ENCODE results near the gene IGLL1. TPM values are rescaled to one million over a fixed set of nuclear protein-coding genes. Genes with fewer than 3 reads are reported as not detected.
A peak's percentile ranks its signal among the peaks of the same experiment; 100 is the strongest.
"Not testable (repeated sequence)": the region's sequence is repeated elsewhere in the genome, so short reads cannot be mapped to it uniquely, and the experiment has no call there.

The IGLL1 gene
- polyA plus RNA-seq (2013, experiment 1 of 2; ENCODE audit: insufficient read length): not detected
- polyA plus RNA-seq (2013, experiment 2 of 2; ENCODE audit: insufficient read length): not detected

DNA sequence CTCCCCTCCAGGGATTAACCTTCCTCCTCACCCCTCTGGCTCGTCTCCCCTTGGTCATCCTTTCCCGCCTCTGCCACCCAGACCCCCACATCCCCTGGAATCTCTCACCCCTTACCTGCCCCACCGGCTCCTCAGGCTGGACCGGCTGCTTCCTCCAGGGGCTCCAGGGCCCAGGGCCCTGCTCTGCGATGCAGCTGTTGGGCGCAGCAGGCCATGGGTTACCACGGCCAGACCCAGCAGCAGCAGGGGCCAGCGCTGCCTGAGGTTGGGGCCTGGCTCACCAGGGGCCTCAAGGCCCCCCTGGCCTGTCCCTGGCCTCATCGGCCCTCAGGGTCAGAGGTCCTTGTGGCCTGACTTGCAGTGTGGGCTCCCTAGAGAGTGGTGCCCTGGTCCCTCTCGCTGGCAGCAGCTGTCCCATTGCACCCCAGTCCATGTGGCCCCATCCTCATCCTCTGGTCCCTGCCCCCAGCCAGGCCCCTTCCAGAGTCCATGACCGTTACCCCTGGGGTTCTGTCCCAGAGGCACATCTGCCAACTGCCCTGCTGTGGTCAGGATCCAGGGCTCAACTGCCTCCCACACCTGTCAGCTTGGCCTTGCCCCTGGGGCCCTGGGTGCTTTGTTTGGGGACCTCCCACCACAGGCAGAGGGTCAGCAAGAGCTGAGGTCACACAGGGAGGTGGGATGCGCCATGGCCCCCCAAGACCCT is at the start of gene IGLL1:
TSS of gene IGLL1 (minus strand) at position 421 of the 706 bp plus-strand sequence. CDS start at position 321, 100 bp downstream.
- no peak for DNase-seq

DNA sequence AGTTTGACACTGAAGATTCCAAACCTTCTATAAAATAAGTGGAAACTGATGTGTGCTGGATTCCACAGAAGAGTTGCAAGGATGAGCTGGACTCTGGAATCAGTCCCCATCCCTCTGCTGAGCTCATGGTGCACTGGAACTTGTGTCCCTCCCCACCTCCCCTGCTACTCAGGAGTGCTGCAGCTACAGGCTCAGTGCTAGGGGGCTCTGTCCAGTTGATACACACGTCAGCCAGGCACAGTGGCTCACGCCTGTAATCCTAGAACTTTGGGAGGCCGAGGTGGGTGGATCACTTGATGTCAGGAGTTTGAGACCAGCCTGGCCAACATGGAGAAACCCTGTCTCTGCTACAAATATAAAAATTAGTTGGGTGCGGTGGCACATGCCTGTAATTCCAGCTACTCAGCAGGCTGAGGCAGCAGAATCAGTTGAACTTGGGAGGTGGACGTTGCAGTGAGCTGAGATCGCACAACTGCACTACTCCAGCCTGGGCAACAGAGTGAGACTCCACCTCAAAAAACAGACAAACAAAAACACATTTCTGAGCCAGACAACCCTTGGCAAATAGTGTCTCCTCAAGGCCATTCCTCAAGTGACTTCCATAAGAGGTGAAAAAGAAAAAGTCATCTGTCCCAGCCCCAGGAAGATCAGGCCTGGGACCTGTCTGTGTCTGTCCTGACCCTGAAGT is 48.1 kb upstream of the IGLL1 start:
- DNase-seq: not testable (repeated sequence)

DNA sequence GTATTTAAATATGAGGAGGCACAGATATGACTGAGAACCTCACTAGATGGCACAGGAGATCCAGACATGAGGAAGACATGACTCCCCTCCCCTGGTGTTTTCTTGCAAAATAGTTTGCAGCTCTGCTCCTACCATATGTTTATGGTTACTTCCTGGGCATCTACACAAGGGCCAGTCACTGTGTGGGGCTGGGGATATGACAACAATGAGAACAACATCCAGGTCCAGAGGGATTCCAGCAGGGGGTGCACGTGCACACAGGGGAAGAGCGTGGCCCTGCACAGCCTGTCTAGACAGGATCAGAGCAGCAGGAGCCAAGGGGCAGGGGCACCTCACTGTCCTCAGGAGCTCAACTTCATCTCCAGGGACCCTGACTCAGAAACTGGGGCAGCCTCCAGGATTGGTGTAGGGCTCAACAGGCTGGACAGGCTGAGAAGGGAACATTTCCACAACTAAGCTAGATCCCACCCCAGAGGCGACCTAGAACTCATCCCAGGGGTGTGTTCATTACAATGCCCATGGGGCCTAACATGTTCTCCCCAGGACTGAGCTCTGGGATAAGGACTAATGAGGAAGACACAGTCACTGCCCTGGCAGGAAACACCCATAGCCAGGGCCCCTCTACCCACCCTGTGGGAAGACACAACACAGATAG is 47.4 kb upstream of the IGLL1 start:
- DNase-seq: peak; percentile 43

DNA sequence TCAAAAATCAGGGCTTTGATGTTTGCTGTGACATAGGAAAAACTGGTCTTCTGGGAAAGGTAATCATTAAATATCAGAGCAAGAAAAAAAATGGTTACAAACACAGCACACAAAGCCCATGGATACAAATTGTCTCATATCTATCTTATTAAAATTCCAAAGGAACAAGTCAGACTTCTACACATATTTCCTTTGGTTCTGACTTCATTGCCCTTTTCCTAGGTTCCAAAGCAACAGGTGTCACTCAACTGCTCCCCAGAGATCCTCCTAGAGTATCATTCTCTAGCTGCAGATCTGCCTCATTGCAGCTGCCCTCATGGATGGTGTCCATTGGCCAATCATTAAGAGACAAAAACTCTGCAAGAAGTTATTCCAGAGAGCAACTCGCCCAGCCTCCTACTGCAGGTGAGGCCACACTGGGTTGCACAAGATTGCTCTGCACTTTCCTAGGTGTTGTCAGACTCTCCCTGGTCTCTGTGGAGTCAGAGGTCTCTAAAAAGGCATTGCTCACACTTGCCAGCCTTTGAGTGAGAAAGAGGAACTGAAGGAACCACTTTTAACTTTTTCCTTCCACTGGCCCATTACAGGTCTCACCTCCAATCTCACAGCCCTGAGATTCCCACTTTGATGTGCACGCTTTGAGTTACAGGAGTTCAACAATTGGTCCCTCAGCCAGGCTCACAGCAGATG is 46.3 kb upstream of the IGLL1 start:
- DNase-seq: no peak

DNA sequence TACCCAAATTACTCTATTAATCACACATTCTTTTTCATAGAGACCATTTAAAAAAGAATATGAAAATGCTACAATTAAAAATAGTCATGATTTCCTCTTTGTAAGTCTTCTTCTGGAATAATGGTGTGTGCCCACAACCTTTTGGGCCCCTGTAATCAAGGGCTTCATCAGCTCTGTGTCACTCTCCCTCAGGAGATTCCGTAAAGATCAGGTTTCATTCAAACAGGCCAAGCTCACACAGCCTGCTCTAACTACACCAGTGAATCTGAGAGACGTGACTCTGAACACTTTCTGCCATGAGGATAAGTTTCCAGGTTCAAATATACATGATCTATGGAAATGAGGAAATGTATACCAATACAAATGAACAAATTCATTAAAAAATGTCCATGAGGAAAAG is 42.5 kb upstream of the IGLL1 start:
- peak; percentile 2 for DNase-seq

DNA sequence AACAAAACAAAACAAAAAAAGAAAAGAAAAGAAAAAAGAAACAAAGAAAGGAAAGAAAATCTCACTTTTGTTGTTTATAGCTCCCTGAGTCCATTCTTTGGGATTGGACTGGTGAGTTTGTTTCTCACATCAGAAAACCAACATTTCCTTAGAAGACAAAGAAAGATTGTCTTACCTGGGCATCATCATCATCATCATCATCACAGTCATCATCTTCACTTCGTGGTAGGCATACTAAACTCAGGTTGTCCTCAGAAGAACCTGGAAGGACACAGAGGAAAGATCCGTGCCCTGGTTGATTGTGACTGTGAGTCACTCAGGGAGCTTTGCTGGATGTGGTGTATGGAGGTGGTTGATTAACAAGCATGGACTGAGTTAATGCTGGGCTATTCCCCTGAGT is 41.8 kb upstream of the IGLL1 start:
- DNase-seq: not testable (repeated sequence)

DNA sequence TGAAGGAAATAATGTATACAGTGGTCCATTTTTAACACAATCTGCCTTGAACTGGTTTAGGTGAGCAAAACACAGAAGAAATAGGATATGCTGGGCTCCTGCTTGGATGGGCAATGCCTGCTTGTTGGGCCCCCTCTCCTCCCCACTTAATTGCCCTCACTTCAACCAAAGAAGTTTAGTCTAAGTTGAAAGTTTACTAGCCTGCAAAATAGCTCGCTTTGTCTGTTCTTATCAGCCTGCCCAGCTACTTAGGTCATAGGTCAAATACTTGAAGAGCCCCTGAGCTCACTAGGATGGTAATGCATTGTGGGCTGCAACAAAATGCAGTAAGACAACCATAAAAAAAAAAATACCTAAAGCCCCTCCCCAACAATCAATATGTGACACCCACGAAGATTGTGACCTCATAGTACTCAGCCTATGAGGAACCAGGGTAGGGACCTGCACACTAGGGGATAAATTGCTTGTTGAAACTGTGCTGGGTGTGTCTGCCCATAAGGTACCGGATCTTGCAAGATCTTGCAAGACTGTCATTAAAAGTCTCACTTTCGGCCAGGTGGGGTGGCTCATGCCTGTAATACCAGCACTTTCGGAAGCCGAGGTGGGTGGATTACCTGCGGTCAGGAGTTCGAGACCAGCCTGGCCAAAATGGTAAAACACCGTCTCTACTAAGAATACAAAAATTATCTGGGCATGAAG is 41.1 kb upstream of the IGLL1 start:
- DNase-seq: no peak

DNA sequence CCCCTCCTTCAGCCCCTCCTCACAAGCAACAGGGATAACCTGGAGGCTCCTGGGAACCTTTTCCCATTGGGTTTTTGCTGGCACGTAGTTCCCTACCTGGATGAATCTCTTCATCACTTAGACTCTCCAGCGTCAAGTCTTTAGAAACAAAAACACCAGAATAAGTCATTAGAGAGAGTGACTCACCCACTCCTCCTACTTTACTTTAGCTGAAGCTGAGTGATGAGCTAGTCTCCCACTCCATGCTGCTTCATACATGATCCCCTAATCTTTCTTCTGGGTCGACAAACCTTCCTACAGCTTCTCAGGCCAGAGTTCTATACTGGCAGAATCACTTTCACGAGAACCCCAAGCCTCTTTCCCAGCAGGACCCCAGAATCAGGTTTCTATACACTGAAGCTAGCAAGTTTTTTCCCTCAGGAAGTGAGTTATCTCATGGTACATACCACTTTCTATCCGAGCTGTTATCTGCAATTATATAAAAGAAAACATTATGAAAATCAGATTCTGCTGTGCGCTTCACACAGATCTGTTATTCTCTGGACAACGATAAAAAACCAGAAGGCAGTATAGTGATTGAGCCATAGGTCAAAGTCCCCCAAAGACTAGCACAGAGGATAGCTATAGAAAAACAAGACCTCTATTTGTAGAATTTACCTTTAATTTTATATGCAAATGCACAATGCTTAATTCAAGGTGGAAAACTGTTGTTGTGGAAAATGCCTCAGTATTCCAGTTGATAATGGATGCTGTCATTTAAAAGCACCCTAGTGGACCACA is 33.3 kb upstream of the IGLL1 start:
- no peak for DNase-seq

DNA sequence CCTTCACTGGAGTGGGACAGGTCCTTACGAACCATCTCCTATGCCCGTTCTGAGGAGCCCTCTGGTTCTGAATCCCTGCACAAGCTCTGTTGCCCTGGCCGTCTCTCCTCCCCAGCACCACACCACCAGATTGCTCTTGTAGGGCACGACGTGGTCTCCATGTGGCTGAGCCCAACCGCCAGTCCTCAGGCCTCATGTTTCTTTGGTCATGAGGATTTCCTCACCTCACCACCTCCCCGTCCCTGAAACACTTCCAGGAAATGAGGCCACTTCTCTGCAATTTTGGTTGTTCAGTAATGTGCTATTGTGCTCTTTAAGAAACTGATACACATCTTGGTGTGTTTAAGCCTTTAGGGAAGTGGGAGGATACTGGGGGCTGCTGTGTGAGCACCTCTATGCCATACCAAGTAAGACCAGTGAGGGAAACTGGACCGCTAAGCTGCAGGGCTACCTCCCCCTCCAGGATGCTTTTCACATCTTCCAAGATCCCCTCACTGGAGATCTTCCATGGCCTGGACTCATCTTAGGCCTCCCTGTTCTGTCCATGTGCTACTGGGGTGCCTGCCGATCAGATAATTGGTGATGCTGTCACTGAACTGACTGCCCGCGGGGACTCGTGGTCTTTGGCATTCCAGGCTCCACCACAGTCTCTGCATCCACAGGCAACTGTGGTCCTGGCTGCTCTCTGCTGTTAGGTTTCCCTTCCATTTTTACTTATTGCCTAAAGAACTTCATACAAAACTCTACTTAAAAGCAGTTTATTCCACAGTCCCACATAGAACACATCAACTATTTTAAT is 30.1 kb upstream of the IGLL1 start:
- no peak for DNase-seq

DNA sequence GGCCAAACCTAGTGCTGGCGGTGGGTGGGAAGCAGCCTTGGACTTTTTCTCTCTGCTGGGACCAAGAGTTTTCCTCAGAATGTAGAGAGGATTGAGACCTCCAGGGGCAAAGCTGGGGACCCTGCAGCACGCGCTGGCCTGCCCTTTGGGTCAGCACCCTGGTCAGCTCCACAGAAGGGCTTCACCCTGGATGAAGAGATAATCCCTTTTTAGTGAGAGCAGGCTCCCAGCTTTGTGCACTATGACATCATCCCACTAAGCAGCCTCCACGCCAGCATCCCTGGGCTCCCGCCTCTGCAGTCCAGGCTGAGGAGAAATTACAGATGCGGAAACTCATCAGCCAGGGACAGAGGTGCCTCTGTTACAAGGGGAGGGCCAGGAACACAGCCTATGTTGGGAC is 28.5 kb upstream of the IGLL1 start:
- peak; percentile 38 for DNase-seq

DNA sequence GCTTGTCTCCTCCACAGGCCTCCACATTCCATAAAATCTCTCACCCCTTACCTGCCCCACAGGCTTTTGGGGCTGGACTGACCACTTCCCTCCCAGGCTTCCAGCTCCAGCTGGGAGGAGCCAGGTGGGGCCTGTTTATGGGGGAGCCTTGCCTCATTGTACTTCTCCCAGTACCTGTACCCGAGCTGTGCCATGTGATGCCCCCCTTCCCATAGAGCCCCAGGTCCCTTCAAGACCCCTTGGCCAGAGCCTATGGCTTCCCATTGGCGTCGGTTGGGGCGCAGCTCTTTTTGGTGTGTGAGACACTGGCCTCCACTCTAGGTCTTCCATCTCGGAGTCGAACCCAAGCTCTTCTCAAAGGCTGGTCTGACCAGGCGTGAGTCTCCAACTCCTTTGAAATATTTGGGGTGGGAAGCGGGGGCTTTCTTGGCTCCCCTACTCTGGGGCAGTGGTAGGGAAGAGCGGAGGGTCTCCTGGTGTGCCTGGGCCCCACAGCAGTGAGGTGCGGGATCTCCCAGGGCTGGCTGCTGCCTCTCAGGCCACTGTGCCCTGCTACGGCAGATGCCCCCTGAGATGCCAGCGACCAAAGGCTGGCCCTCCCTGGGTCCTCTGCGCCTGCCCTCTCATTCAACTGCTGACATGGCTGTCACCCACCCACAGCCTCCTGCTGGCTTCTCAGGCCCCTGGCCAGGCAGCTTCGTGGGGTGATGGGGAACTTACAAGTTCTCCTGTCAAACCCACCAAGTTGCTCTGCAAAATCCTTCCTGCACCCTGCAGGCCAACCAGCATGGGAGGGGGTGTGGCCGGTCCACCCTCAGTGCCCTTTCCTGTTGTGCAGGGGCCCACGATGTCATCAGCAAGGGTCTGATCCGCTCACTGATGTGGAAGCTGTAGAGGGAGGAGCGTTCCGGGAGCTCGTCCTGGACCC is 26.4 kb upstream of the IGLL1 start:
- DNase-seq: no peak

DNA sequence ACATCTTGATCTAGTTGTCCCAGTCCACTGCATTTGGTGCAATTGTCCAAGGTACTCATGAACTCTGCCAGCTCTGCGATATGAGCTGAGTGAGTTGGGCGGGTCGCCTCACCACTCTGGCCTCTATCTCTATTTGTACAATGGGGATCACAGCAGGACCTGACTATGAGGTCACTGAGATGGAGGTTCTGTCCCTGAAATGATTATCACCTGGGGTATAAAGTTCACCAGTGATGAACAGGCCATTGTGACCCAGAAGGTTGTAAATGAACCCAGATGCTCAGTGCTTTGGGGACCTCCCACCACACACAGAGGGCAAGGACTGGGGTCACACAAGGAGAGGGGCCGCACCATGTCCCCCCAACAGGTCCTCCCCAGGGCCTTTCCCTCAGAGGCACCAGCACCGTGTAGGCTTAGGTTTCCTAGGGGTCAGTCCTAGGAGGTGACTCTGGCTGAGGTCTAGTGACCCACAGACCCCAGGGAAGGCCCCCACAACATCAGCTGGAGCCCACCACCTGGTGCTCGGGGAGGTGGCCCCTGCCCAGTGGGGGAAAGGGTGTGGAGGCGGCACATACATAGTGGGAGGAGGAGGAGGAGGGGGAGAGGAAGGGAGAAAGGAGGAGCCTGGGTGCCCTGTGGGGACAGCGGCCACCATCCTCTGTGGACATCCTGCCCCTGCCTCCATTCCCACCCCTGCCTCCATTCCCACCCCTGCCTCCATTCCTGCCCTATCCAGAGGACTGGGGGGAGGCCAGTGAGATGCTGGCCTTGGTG is 25.0 kb upstream of the IGLL1 start:
- no peak for DNase-seq

DNA sequence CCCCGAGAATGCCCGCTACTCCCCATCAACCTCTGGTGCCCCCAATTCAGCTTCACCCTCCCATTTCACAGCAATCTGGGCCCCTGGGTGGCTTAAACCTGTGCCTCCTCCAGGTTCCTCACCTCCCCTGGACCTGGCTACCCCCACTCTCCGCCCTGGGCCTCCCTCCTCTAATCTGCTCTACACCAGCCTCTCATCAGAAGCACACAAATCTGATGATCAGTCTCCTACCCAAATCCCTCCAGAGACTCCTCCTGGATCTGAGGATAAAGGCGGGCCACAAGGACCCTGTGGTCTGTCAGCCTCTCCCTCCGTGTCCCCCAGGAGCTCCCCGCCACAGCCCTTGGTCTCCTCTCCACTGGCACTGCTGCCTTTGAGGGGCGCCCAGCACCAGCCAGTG is 23.2 kb upstream of the IGLL1 start:
- DNase-seq: no peak

DNA sequence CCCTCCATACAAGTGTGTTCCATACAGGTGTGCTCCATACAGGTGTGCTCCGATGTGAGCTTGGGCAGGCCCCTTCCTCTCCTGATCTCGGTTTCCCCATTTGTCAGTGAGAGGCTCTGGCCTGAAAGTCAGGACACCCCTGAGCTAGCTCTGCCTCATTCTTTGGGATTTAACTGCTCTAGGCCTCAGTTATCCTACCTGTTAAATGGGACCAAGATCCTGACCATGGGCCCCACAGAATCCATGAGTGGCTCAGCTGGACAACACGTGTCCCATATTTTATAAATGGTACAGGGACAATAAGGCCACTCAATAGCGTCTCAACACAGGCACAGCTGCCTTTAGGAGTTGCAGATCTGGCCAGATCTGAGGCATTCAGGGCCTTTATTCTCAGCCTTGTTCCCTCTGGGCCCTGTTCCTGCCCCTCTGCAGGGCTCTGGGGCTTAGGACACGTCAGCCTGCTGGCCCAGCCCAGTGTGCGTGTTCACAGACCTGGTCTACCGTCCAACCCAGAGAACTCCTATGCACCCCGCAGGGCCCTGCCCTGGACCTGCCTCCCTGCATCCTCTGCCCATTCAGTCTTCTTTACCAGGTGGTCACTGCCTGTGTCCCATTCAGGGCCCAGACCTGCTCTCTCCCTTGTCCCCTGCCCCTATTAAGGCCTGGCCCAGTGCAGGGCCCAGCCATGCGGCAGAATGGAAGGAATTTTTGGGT is 18.9 kb upstream of the IGLL1 start:
- DNase-seq: no peak

DNA sequence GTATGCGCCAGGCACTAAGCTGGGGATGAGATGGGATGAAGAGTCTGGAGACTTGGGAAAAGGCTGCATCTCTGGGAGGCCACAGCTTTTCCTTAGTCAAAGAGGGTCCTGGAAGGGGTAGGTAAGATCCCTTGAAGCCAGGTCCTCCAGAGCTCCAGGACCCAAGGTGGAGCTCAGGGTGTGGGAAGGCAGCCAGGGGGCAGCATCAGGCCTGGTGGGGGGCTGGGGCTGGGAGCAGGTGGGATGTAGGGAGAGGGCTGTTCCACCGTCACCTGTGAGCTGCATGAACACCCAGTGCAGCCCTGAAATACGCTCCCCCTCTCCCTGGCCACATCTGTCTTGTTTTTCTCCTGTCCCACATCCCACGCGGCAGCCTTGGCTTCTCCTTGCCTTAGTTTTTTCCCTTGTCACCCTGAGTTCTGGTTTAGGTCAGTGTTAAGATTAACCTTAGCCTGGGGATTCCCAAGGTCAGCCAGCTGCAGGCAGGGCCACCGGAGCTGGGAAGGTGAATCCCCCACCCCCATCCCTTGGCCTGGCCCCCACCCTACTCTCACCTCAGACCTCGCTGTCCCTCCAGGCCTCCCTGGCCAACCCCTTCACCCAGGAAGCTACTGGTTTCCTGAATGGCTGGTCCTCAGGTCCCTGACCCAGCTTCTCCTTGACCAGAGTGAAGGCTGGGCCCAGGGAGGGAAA is 17.6 kb upstream of the IGLL1 start:
- DNase-seq: not testable (repeated sequence)

DNA sequence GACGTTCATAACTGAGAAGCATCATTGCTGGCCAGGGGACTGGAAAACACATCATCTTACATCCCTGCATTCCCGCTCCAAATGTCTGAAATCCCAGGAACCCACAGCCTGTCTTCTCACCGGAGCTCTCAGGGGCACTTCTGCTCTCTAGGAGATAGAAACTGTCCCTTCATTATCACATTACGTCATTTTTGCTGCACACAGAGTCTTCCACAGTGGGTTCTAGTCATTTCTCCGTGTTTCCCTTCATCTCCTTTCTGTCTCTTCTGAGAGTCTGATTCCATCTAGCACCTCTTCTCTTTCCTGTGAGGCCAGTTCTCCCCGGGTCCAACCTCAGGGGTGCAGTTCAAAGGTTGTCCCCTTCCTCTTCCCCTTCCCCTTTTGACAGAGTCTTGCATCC is 15.8 kb upstream of the IGLL1 start:
- not testable (repeated sequence) for DNase-seq

DNA sequence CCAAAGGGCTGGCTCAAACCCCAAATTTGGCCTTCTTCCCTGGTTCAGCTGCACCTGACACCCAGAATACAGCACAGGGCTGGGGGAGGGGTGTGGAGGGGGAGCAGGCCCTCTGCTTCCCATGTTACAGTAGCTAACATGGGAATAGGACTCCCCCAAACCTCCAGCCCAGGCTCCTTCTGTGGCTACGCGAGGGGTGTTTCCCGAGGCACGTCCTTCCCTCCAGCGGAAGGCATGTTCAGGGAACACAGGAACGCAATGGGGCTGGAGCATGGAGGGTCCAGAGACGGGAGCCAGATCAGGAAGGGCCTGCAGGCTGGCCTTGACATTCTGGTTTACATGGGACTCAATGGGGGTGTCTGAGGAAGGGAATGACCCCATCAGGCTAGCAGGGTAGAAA is 11.8 kb upstream of the IGLL1 start:
- DNase-seq: no peak
